Hepatocyte (in vitro differentiated cells): ENCODE data around the gene CMIP.

ENCODE experiments used
- CTCF ChIP-seq: fragments of 200-600 bp; sonication (generic); IDR thresholded peaks from 2 replicates; pipeline ENCODE4 v1.5.1; 2016; ENCODE audit warnings: antibody characterized with exemption, mild to moderate bottlenecking; ENCODE audit not compliant: poor library complexity
- EZH2 ChIP-seq: fragments of 200-600 bp; sonication (generic); IDR thresholded peaks from 2 replicates; pipeline ENCODE4 v1.6.1; 2016; ENCODE audit warnings: antibody characterized with exemption, mild to moderate bottlenecking, borderline replicate concordance
- EZH2phosphoT487 ChIP-seq: fragments of 200-600 bp; sonication (generic); IDR thresholded peaks from one replicate; pipeline ENCODE4 v1.6.1; 2018; ENCODE audit warnings: antibody characterized with exemption, mild to moderate bottlenecking, low read depth, moderate library complexity; ENCODE audit not compliant: unreplicated experiment, severe bottlenecking

DNA sequence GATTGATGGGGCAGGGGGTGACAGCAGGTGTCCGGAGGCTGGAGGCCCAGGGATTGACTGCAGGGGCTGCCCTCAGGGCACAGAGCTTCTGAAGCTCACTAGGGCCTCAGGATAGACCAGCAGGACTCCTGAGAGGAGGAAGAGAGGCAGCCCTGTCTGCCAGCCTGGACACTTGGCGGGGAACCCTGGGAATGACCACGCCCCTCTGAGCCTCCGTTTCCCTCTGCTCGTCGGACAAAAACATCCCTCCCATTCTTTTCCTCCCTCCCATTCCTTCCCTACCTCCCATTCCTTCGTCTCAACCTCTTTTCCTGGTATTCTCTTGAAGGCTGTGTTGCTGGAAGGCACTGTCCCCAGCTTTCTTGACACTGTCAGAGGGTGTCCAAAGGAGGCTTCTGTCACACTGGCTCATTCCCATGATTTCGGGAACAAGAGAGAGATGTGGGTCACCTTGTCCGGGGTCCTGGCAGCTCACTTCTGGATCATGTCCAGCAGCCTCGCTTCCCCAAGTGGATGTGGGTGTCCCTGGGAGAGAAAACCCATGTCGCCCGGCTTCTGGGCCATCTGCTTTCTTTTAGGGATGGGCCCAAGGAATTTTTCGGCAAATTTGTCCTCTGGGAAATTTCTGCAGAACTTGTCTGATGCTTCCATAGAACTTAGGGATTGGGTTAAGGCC lies 145.5 kb downstream of the CMIP start:
- TF ChIP-seq EZH2phosphoT487 (no peak), EZH2 (no peak), CTCF (no peak)
